ENCODE data around the gene MED31. TPM values are rescaled to one million over a fixed set of nuclear protein-coding genes. Genes with fewer than 3 reads are reported as not detected.
"Not testable (repeated sequence)": the region's sequence is repeated elsewhere in the genome, so short reads cannot be mapped to it uniquely, and the experiment has no call there.

Gene MED31
- polyA plus RNA-seq, 1 donor, result 24.8 TPM

- not testable (repeated sequence) for DNase-seq
Measured at GRCh38 chr17:6656797-6657632, 5.6 kb upstream of the MED31 start.

DNA sequence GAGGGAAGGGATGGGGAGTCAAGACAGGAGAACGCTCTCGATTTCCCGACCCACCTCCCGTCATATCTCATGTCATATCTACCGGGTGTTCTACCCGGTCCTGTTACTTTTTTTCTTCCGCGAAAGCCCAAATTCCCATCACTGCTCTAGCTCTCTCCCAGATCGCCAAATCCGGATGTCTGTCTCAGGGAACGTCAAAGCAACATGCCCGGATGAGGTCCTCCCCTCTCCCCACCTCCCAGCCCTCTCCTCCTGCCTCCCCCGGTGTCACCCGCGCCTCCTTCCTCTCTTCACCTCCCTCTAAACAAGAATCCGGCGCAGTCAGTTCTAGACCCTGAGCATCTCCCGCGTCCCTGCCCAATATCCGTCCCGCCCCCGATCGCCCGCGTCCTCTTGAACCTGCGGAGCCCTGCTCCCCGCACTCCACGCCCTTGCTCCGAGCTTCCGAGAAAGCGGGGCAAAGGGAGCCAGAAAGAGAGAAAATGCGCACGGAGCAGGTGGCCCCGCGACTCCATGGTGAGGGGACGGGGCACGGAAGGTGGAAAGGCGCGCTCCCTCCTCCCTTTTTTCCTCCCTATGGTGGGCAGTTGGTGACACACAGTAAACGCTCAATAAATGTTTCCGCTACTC is 4.4 kb upstream of the MED31 start:
- DNase-seq, result not testable (repeated sequence)

GRCh38 chr17:6654841-6655731 is 3.7 kb upstream of the MED31 start:
- DNase-seq, result no peak

- peak; percentile 43 for DNase-seq
Measured at GRCh38 chr17:6651919-6652452, 581 bp upstream of the MED31 start.

DNA sequence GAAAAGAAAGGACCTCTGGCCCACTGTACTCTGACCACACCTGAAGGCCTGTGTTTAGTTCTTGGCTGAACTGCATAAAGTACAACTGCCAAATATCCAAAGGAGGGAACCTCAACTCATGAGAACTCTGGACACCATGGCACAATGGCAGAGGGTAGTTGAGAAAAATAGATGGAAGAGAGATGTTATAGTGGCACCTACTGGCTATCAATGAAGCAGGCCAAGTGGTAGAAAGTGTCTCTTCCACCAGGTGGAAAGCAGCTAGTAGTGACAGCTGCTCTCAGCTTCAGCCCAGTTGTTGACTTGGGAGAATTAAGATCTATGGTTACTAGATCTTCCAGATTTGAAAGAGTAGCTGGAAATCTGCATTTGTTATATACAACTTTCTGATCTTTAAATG is 3.2 kb downstream of the MED31 start:
- no peak for DNase-seq

DNA sequence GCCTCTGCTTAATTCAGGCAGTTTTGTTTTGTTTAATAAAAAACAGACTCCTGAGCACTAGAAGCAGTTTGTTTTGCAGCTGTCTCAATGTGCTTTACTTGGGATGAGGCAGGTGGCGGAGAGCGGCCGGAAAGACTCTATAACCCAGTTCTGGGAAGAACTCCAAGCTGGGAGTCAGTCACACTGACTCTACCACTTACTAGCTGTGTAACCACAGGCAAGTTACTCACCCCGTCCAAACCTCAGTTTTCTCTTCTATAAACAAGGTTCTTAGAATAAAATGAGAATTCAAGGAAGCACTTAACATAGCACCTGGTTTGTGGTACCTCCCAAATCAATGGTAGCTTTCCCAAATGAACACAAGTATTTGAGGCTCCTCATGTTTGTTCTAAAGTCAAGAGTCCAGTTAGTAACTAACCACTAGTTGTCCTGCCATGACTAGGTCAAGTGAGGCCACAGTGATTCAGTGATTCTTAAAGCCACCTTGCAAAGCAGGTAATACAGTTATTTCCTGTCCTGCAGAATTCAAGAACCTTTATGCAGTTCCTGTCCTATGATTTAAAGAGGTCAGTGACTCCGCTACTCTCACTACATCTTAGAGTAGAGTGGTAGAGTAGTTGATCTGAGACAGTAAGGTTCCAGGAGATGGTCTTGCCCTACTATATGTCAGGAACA is 7.8 kb downstream of the MED31 start:
- no peak for DNase-seq

- no peak for DNase-seq
Measured at GRCh38 chr17:6642592-6642991, 8.8 kb downstream of the MED31 start.

GRCh38 chr17:6641247-6641863 is 10.1 kb downstream of the MED31 start:
- no peak for DNase-seq

- DNase-seq, result peak; percentile 91
Measured at GRCh38 chr17:6640536-6641246, 10.7 kb downstream of the MED31 start, which contains the start of the genes KIAA0753 and TXNDC17. TSS of gene KIAA0753 (minus strand) at chr17:6640711. CDS start at chr17:6635103, 5,608 bp downstream. TSS of gene TXNDC17 (plus strand) at chr17:6641060. CDS start at chr17:6641083, 23 bp downstream.

GRCh38 chr17:6639586-6640535 is 11.5 kb downstream of the MED31 start:
- no peak for DNase-seq

- DNase-seq, result no peak
Measured at GRCh38 chr17:6639014-6639585, 12.3 kb downstream of the MED31 start.

DNA sequence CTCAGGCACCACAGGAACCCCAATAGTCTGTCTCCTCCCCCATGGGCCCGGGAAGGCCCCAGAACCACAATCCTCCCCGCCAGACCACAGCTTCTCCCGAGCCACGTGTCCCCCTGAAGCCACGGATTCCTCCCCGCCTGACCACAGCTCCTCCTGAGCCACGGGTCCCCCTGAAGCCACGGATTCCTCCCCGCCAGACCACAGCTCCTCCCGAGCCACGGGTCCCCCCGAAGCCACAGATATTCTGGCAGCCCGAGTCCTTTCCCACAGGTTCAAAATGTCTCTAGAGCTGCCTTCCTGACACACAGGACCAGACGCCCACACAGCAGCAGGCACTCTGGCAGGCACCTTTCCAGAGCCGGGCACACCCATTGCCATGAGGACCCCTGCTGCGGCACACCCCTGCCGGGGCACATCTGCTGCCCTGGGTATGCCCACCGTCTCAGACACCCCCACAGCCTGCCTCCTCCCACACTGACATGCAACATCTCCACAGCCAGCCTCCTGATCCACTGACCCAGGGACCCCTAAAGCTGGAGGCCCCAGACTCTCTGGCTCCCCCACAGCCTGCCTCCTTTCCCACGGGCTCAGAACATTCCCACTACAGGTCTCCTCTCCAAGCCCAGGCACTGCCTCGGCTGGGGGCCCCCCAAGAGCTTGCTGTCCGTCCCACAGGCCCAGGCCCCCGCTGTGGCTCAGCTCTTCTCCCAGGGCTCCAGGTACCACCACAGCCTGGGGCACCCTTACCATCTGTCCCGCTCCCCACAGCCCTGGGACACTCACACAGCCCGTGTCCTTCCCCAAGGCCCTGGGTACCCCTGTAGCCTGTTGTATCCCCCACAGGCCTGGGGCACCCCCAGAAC is 13.1 kb downstream of the MED31 start:
- DNase-seq, result no peak

- DNase-seq, result no peak
Measured at GRCh38 chr17:6637458-6637840, 14.0 kb downstream of the MED31 start.

DNA sequence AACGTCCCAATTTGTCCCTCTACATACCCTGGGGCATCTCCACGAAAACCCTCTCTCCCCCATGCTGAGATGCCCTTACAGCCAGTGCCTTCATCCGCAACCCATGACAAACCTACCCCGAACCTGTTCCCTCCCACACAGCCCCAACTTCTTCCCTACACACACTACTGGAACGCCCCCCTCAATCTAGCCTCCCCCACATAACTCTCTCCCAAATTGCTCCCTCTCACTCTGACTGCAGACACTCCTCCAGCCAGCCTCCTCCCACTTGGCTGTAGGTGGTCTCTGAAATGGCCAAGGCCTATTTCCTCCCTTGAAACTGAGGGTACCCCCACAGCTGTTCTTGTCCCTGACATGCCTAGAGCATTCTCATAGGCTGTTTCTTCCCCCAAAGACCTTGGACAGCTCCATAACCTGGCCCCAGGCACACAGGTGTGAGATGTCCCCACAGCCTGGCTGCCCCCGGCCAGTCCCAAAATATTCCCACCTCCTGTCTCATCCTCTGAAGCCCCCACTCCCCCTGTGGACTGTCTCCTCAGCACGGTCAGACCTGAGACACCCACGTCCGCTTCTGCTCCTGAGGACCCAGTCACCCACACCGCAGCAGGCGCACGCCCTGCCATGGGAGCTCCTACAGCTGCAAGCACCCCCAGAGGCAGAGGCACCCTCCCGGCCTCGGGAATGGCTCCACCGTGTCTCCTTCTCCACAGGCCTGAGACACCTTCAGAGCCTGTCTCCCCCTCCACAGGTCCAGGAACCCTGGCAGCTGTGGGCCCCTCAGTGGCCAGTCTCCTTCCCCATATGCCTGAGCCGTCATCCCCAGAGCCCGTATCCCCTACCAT is 14.6 kb downstream of the MED31 start:
- DNase-seq, result no peak

DNA sequence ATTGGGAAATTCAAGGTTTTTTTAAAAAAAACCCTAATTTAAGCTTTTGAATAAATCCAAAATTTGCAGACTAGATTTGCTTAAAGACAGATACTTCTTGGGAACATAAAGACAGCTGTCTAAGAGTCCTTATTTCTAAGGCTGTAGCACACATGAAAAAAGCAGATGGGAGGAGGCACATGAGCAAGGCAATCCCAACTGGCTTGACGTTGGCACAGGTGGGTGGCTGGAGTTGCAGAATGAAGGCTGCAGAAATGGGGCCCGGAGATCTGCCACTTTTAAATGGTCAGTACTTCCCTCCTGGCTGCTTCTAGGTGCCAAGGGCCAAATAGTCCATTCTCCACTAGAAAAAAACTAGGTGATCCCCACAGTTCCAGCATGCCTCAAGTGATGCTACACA is 15.3 kb downstream of the MED31 start:
- no peak for DNase-seq

GRCh38 chr17:6633263-6633662 is 18.1 kb downstream of the MED31 start:
- DNase-seq, result no peak

GRCh38 chr17:6632530-6632929 is 18.9 kb downstream of the MED31 start:
- no peak for DNase-seq

All from left kidney (tissue), 2 donors.